Activated CD4-positive, alpha-beta T cell treated with anti-CD3 and anti-CD28 coated beads, Interleukin-2, Interleukin-6, amounts not matched to agents 100 ng/mL and 50 ng/mL, durations not matched to agents 16 hours and 8 hours (primary cell): Measurements from ENCODE around the gene GAB1.
"Not testable (repeated sequence)": the region's sequence is repeated elsewhere in the genome, so short reads cannot be mapped to it uniquely, and the experiment has no call there.

ENCODE experiments used
- DNase-seq: peaks from one replicate; pipeline ENCODE4 v3.0.0-alpha.2; 2020

The GAB1 gene

GRCh38 chr4:143339497-143339896, 2.8 kb downstream of the GAB1 start:
- DNase-seq, result no peak

GRCh38 chr4:143341186-143341755, 4.6 kb downstream of the GAB1 start:
- no peak for DNase-seq

GRCh38 chr4:143343276-143343831, 6.7 kb downstream of the GAB1 start:
- DNase-seq, result no peak

GRCh38 chr4:143344041-143344440, 7.4 kb downstream of the GAB1 start:
- DNase-seq, result no peak

GRCh38 chr4:143344774-143345173, 8.1 kb downstream of the GAB1 start:
- no peak for DNase-seq

GRCh38 chr4:143345356-143345755, 8.7 kb downstream of the GAB1 start:
- DNase-seq, result no peak

- DNase-seq, result no peak
These were observed 9.5 kb downstream of the GAB1 start for GRCh38 chr4:143346206-143346605.

GRCh38 chr4:143347484-143348111, 10.9 kb downstream of the GAB1 start:
- no peak for DNase-seq

- no peak for DNase-seq
These were observed 11.8 kb downstream of the GAB1 start for GRCh38 chr4:143348233-143349077.

- DNase-seq, result not testable (repeated sequence)
These were observed 13.3 kb downstream of the GAB1 start for GRCh38 chr4:143349858-143350527.

- DNase-seq, result no peak
These were observed 14.5 kb downstream of the GAB1 start for GRCh38 chr4:143351149-143351691.

- DNase-seq, result no peak
These were observed 15.2 kb downstream of the GAB1 start for GRCh38 chr4:143351774-143352451.

- no peak for DNase-seq
These were observed 16.0 kb downstream of the GAB1 start for GRCh38 chr4:143352720-143353119.

- DNase-seq, result no peak
These were observed 17.1 kb downstream of the GAB1 start for GRCh38 chr4:143353797-143354196.

- no peak for DNase-seq
These were observed 18.3 kb downstream of the GAB1 start for GRCh38 chr4:143354990-143355389.

- DNase-seq, result no peak
These were observed 19.0 kb downstream of the GAB1 start for GRCh38 chr4:143355540-143356217.

GRCh38 chr4:143356493-143356892, 19.8 kb downstream of the GAB1 start:
- DNase-seq, result no peak

GRCh38 chr4:143357161-143357845, 20.6 kb downstream of the GAB1 start:
- DNase-seq, result peak; percentile 14

GRCh38 chr4:143358419-143358818, 21.7 kb downstream of the GAB1 start:
- DNase-seq, result no peak

GRCh38 chr4:143358923-143359643, 22.4 kb downstream of the GAB1 start:
- DNase-seq, result peak; percentile 63
